HepG2 (cell line): Measurements from ENCODE around the gene CHMP1B. TPM values are rescaled to one million over a fixed set of nuclear protein-coding genes. Genes with fewer than 3 reads are reported as not detected.

Experiments
- AHR ChIP-seq: IDR thresholded peaks from 2 replicates; pipeline ENCODE4 v1.6.1; 2018; ENCODE audit warnings: missing genetic modification reagents, missing compliant biosample characterization
- ATRX ChIP-seq: sonication (generic); formaldehyde crosslinking; IDR thresholded peaks from 2 replicates; pipeline ENCODE4 v1.4.0; 2020; ENCODE audit warnings: missing genetic modification reagents, borderline replicate concordance
- EED ChIP-seq: sonication (generic); formaldehyde crosslinking; IDR thresholded peaks from 2 replicates; pipeline ENCODE4 v1.5.0; 2020; ENCODE audit warnings: mild to moderate bottlenecking, missing genetic modification reagents
- HDAC2 ChIP-seq: sonication (generic); formaldehyde crosslinking; IDR thresholded peaks from 2 replicates; pipeline ENCODE4 v1.4.0; 2020; ENCODE audit warnings: missing genetic modification reagents
- MEF2D ChIP-seq: sonication (generic); formaldehyde crosslinking; IDR thresholded peaks from 2 replicates; pipeline ENCODE4 v1.5.1; 2020; ENCODE audit warnings: mild to moderate bottlenecking, missing genetic modification reagents
- MZF1 ChIP-seq: sonication (generic); formaldehyde crosslinking; IDR thresholded peaks from 2 replicates; pipeline ENCODE4 v1.8.1; 2023; ENCODE audit warnings: mild to moderate bottlenecking, missing genetic modification reagents, borderline replicate concordance
- SOX13 ChIP-seq, 3 experiments: fragments of 450-650 bp in 1 of 3; sonication (generic) in 1 of 3; formaldehyde crosslinking in 1 of 3; IDR thresholded peaks in 2 of 3; conservative IDR thresholded peaks in 1 of 3; 2 replicates each; pipeline versions ENCODE4 v1.5.0 to v1.6.1; 2016 to 2020; ENCODE audit warnings: antibody characterized with exemption in 1 of 3, mild to moderate bottlenecking in 1 of 3, missing compliant biosample characterization in 1 of 3, missing genetic modification reagents in 1 of 3, moderate library complexity in 1 of 3
- ZBTB21 ChIP-seq: sonication (generic); formaldehyde crosslinking; IDR thresholded peaks from 2 replicates; pipeline ENCODE4 v1.4.0; 2020; ENCODE audit warnings: missing genetic modification reagents
- ZEB1 ChIP-seq: IDR thresholded peaks from 2 replicates; pipeline ENCODE4 v1.6.1; 2012; ENCODE audit warnings: mild to moderate bottlenecking, low read depth, inconsistent platforms; ENCODE audit not compliant: insufficient replicate concordance
- ZKSCAN8 ChIP-seq: IDR thresholded peaks from 2 replicates; pipeline ENCODE4 v1.6.1; 2016; ENCODE audit warnings: borderline replicate concordance, missing genetic modification reagents, missing compliant biosample characterization
- ZNF20 ChIP-seq: sonication (generic); formaldehyde crosslinking; IDR thresholded peaks from 2 replicates; pipeline ENCODE4 v1.4.0; 2020; ENCODE audit warnings: mild to moderate bottlenecking, moderate library complexity, missing genetic modification reagents
- ZNF34 ChIP-seq: sonication (generic); formaldehyde crosslinking; IDR thresholded peaks from 2 replicates; pipeline ENCODE4 v1.4.0; 2020; ENCODE audit warnings: mild to moderate bottlenecking, missing genetic modification reagents, borderline replicate concordance
- polyA plus RNA-seq, 8 experiments: library from polyadenylated mRNA; depleted of rRNA in 3 of 8; stranded (reverse) in 7 of 8; unstranded in 1 of 8; fragments of >200 nt; fragmentation: Illumina TruSeq in 4 of 8; extraction: Trizol in 4 of 8; gene quantifications; 2 replicates each; pipeline versions ENCODE4 v1.2.1 to v1.2.3, GENCODE V29; 2011 to 2016; ENCODE audit warnings: low read depth in 4 of 8, missing spikeins in 1 of 8, mixed read lengths in 1 of 8; ENCODE audit not compliant: insufficient read depth in 1 of 8
- total RNA-seq, 5 experiments: library from RNA; depleted of rRNA; stranded (reverse); fragments of >200 nt; fragmentation: Illumina TruSeq; extraction: Trizol; gene quantifications; 2 replicates each; pipeline ENCODE4 v1.2.3, GENCODE V29; 2016; ENCODE audit warnings: low read depth in 1 of 5
- TF ChIP-seq, protein P1 (sequence below): sonication (generic); formaldehyde crosslinking; IDR thresholded peaks from 2 replicates; pipeline ENCODE4 v1.4.0; 2020; ENCODE audit warnings: missing genetic modification reagents, mild to moderate bottlenecking, borderline replicate concordance
- TF ChIP-seq, protein P2 (sequence below): sonication (generic); formaldehyde crosslinking; IDR thresholded peaks from 2 replicates; pipeline ENCODE4 v1.8.1; 2023; ENCODE audit warnings: mild to moderate bottlenecking, moderate library complexity, missing genetic modification reagents
- TF ChIP-seq, protein P3 (sequence below): sonication (generic); formaldehyde crosslinking; IDR thresholded peaks from 2 replicates; pipeline ENCODE4 v1.4.0; 2020; ENCODE audit warnings: missing genetic modification reagents
- TF ChIP-seq, protein P4 (sequence below): sonication (generic); formaldehyde crosslinking; IDR thresholded peaks from 2 replicates; pipeline ENCODE4 v1.8.1; 2023; ENCODE audit warnings: mild to moderate bottlenecking, missing genetic modification reagents
- TF ChIP-seq, protein P5 (sequence below): sonication (generic); formaldehyde crosslinking; IDR thresholded peaks from 2 replicates; pipeline ENCODE4 v1.5.0; 2020; ENCODE audit warnings: missing genetic modification reagents

CHMP1B gene
- total and polyA plus RNA-seq, 2 of the 13 experiments (the other 11 are each of a cell fraction or from before 2014, with no cell fraction given): 18.8 to 20.2 TPM

DNA sequence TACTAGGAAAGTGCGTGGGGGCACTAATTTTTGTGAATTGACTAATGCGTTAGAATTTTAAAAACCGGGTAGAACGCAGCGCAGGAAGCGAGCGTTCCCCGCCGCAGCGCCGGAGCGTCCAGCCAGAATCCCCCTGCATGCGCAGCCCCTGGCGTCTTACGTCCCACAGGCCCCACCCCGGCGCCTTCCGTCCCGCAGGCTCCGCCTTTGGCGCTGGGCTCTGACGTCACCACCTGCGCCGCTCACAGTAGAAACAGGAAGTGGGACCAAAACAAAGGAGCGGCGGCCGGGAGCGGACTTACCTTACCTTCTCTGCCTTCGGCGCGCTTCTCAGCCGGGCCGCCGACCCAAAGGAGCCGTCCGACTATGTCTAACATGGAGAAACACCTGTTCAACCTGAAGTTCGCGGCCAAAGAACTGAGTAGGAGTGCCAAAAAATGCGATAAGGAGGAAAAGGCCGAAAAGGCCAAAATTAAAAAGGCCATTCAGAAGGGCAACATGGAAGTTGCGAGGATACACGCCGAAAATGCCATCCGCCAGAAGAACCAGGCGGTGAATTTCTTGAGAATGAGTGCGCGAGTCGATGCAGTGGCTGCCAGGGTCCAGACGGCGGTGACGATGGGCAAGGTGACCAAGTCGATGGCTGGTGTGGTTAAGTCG, at the start of gene CHMP1B (continued):
- peak; percentile 91 for TF ChIP-seq HDAC2
- no peak for TF ChIP-seq ZEB1
- TF ChIP-seq, protein P1, sequence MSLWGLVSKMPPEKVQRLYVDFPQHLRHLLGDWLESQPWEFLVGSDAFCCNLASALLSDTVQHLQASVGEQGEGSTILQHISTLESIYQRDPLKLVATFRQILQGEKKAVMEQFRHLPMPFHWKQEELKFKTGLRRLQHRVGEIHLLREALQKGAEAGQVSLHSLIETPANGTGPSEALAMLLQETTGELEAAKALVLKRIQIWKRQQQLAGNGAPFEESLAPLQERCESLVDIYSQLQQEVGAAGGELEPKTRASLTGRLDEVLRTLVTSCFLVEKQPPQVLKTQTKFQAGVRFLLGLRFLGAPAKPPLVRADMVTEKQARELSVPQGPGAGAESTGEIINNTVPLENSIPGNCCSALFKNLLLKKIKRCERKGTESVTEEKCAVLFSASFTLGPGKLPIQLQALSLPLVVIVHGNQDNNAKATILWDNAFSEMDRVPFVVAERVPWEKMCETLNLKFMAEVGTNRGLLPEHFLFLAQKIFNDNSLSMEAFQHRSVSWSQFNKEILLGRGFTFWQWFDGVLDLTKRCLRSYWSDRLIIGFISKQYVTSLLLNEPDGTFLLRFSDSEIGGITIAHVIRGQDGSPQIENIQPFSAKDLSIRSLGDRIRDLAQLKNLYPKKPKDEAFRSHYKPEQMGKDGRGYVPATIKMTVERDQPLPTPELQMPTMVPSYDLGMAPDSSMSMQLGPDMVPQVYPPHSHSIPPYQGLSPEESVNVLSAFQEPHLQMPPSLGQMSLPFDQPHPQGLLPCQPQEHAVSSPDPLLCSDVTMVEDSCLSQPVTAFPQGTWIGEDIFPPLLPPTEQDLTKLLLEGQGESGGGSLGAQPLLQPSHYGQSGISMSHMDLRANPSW (CRISPR knock-in tag): peak; percentile 83; the same call in 1 of the 2 replicates
- TF ChIP-seq SOX13 (IDR thresholded peaks at IDR 0.05): no peak
- peak in 1 of 2 experiments; percentile 62; a peak in 2 of 4 replicates for TF ChIP-seq SOX13 (CRISPR knock-in tag; conservative IDR thresholded peaks at IDR 0.05 in 1 of 2, IDR thresholded peaks at IDR 0.05 in 1 of 2)
- TF ChIP-seq, protein P2, sequence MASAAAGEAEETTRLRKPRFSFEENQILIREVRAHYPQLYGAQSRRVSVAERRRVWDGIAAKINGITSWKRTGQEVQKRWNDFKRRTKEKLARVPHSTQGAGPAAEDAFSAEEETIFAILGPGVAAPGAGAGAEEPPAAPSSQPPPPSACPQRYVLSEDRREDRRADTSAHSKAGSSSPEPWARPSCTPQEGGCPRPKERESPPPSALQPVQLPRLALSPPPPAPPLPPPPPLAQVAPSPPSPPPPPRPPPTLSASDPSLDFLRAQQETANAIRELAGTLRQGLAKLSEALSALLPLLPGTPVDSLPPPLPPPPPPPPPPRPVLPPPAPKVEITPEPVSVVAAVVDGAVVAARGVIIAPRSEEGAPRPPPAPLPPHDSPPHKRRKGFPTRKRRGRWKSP: peak; percentile 74; the same call in 1 of the 2 replicates
- TF ChIP-seq ZBTB21: peak; percentile 66; the same call in 1 of the 2 replicates
- TF ChIP-seq ZNF34: peak; percentile 62; the same call in 1 of the 2 replicates
- TF ChIP-seq MZF1 (CRISPR knock-in tag): no peak
- TF ChIP-seq, protein P3, sequence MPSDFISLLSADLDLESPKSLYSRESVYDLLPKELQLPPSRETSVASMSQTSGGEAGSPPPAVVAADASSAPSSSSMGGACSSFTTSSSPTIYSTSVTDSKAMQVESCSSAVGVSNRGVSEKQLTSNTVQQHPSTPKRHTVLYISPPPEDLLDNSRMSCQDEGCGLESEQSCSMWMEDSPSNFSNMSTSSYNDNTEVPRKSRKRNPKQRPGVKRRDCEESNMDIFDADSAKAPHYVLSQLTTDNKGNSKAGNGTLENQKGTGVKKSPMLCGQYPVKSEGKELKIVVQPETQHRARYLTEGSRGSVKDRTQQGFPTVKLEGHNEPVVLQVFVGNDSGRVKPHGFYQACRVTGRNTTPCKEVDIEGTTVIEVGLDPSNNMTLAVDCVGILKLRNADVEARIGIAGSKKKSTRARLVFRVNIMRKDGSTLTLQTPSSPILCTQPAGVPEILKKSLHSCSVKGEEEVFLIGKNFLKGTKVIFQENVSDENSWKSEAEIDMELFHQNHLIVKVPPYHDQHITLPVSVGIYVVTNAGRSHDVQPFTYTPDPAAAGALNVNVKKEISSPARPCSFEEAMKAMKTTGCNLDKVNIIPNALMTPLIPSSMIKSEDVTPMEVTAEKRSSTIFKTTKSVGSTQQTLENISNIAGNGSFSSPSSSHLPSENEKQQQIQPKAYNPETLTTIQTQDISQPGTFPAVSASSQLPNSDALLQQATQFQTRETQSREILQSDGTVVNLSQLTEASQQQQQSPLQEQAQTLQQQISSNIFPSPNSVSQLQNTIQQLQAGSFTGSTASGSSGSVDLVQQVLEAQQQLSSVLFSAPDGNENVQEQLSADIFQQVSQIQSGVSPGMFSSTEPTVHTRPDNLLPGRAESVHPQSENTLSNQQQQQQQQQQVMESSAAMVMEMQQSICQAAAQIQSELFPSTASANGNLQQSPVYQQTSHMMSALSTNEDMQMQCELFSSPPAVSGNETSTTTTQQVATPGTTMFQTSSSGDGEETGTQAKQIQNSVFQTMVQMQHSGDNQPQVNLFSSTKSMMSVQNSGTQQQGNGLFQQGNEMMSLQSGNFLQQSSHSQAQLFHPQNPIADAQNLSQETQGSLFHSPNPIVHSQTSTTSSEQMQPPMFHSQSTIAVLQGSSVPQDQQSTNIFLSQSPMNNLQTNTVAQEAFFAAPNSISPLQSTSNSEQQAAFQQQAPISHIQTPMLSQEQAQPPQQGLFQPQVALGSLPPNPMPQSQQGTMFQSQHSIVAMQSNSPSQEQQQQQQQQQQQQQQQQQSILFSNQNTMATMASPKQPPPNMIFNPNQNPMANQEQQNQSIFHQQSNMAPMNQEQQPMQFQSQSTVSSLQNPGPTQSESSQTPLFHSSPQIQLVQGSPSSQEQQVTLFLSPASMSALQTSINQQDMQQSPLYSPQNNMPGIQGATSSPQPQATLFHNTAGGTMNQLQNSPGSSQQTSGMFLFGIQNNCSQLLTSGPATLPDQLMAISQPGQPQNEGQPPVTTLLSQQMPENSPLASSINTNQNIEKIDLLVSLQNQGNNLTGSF (CRISPR knock-in tag): peak; percentile 56; the same call in 1 of the 2 replicates
- TF ChIP-seq AHR (CRISPR knock-in tag): no peak
- TF ChIP-seq, protein P4, sequence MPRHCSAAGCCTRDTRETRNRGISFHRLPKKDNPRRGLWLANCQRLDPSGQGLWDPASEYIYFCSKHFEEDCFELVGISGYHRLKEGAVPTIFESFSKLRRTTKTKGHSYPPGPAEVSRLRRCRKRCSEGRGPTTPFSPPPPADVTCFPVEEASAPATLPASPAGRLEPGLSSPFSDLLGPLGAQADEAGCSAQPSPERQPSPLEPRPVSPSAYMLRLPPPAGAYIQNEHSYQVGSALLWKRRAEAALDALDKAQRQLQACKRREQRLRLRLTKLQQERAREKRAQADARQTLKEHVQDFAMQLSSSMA: no peak
- peak; percentile 74; the same call in 1 of the 2 replicates for TF ChIP-seq MEF2D (CRISPR knock-in tag)
- no peak for TF ChIP-seq ATRX (CRISPR knock-in tag)
- TF ChIP-seq ZNF20 (CRISPR knock-in tag): no peak
- 0 out of 2 replicates have a peak, but pooled peaks have one; percentile 64 for TF ChIP-seq EED (CRISPR knock-in tag)
- TF ChIP-seq, protein P5, sequence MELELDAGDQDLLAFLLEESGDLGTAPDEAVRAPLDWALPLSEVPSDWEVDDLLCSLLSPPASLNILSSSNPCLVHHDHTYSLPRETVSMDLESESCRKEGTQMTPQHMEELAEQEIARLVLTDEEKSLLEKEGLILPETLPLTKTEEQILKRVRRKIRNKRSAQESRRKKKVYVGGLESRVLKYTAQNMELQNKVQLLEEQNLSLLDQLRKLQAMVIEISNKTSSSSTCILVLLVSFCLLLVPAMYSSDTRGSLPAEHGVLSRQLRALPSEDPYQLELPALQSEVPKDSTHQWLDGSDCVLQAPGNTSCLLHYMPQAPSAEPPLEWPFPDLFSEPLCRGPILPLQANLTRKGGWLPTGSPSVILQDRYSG (CRISPR knock-in tag): 0 out of 2 replicates have a peak, but pooled peaks have one; percentile 54
- TF ChIP-seq ZKSCAN8 (CRISPR knock-in tag): peak; percentile 50; the same call in 1 of the 2 replicates
